Measurements from ENCODE around the gene KDM4B.
"Not testable (repeated sequence)": the region's sequence is repeated elsewhere in the genome, so short reads cannot be mapped to it uniquely, and the experiment has no call there.

Gene KDM4B

DNA sequence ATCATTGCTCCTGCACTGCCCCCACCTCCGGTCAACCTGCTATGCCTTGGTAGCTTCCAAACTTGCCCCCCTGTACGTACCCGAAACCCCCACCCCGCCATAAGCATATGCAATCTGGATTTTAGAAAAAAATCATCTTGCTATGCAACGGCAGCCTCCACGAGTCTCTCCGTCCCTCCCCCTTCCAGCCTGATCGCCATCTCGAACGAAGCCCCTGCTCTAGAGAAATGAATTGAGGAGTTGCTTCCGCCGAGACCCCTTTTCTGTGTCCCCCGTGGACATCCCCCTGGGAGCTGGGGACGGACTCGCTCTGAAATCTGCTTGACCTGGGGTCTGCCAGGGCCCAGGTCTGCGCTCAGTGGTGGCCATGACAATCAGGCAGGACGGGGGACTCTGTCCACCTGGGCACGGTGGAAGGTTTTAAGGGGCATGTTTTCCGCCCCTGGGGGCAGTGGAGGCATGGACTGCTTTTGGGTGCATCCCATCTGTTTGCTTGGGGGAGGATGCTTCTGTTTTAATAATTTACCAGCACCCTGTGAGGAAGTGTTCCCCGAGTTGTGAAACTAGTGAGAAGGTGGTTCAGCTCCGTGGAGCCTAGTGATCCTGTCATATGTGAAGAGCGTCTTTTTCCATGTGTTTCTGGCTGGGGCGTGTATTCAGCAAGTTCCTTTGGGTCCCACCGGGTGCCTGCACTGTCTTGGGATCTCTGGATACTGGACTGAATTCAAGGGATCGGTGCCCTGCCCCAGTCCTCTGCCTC is 1.0 kb downstream of the KDM4B start:
- peak overlapping the region; percentile 70 for H3K4me3 ChIP-seq (ENCODE audit: low read depth, low read length)
- DNase-seq (ENCODE audit: low read depth): peak; percentile 49
- TF ChIP-seq, protein P1, sequence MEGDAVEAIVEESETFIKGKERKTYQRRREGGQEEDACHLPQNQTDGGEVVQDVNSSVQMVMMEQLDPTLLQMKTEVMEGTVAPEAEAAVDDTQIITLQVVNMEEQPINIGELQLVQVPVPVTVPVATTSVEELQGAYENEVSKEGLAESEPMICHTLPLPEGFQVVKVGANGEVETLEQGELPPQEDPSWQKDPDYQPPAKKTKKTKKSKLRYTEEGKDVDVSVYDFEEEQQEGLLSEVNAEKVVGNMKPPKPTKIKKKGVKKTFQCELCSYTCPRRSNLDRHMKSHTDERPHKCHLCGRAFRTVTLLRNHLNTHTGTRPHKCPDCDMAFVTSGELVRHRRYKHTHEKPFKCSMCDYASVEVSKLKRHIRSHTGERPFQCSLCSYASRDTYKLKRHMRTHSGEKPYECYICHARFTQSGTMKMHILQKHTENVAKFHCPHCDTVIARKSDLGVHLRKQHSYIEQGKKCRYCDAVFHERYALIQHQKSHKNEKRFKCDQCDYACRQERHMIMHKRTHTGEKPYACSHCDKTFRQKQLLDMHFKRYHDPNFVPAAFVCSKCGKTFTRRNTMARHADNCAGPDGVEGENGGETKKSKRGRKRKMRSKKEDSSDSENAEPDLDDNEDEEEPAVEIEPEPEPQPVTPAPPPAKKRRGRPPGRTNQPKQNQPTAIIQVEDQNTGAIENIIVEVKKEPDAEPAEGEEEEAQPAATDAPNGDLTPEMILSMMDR (conservative IDR thresholded peaks at IDR 0.05; ENCODE audit: low read depth, low read length): no peak

DNA sequence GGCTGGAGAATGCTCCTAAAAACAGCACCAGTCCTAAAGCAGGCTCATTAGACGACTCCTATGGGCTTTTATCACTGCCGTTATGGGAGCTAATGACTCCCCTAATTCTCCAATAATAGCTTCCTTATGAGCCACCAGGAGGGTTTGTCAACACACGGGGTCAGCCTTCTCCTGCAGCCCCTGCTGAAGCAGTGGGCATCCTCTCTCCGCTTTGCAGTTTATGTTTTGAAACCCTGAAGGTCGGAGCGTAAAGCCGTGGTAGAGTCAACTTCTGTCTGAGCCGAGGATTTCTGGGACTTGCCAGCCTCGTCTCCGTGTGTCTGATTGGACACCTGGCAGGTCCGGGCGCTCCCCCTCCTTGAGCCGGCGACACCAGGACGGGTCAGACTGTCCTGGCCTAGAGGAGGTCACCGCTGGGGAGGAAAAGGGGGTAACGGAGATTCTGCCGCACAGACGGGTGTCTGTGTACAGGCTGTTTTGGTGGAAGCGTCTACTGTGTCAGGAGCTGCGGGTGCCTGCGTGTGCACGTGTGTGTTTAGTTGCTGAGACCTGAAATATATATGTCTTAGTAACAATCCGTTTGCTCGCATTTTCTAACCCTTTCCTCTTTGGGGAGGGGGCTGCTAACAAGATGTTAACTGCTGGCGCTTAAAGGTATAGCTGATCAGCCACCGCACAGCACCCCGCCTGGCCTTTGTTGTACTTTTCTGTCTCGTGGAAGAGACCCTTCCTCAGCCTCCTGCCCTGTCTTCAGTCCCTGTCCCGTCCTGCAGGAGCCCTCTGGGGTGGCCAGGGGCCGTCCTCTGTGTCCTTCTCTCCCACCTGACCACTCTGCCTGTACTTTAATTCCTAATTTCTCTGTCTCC is 1.9 kb downstream of the KDM4B start:
- TF ChIP-seq, protein P1 (conservative IDR thresholded peaks at IDR 0.05; ENCODE audit: low read depth, low read length): peak; percentile 5
- peak; percentile 35 for DNase-seq (ENCODE audit: low read depth)
- peak overlapping the region; percentile 70 for H3K4me3 ChIP-seq (ENCODE audit: low read depth, low read length)

DNA sequence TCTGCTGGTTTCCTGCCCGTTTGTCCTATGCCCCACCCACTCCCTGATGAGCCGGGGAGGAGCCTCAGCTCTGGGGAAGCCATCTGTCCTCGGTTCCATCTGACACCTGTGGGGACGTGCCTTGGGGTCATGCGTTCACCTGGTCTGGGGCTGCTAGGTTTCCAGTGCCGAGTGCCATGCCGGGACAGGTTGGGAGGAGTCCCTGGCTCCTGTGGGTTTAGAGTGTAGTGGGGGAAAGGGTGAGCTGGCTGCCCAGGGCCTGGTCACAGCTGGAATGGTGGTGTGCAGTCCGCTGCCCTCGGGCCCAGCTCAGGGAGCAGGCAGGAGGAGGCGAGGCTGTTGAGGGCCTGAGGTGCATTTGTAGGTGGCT is 2.5 kb downstream of the KDM4B start:
- H3K4me3 ChIP-seq (ENCODE audit: low read depth, low read length): peak overlapping the region; percentile 70
- TF ChIP-seq, protein P1 (conservative IDR thresholded peaks at IDR 0.05; ENCODE audit: low read depth, low read length): no peak
- peak; percentile 23 for DNase-seq (ENCODE audit: low read depth)

DNA sequence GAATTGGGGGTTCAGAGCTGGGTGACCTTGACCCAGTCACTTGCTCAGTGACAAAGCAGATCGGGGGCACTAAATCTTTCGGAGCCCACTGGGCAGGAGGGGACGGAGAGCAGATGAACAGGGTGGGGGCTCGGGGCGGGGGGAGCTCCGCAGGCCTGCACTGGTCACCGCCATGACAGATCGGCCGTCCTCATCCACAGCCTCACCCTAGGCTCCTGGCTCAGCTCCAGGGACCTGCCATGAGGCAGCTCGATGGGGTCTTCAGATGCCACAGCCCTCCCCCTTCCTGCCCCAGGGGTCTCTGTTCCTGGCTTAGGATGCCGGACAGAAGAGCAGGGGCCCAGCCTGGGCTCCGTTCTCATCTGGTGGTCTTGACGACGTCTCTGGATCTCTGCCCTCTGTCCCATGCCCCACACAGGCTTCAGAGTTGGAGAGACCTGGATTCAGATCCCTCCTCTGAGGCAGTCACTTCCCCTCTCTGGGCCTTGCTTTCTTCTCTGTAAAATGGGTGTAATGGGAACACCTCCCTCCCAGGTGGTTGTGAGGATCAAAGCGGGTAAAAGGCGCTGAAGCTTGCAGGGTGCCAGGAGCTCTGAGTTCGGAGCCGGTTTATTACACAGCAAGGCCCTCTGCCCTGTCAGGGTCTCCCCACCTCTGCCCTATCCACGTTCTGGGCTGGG is 3.0 kb downstream of the KDM4B start:
- DNase-seq (ENCODE audit: low read depth): no peak
- TF ChIP-seq, protein P1 (conservative IDR thresholded peaks at IDR 0.05; ENCODE audit: low read depth, low read length): no peak
- peak overlapping the region; percentile 70 for H3K4me3 ChIP-seq (ENCODE audit: low read depth, low read length)

DNA sequence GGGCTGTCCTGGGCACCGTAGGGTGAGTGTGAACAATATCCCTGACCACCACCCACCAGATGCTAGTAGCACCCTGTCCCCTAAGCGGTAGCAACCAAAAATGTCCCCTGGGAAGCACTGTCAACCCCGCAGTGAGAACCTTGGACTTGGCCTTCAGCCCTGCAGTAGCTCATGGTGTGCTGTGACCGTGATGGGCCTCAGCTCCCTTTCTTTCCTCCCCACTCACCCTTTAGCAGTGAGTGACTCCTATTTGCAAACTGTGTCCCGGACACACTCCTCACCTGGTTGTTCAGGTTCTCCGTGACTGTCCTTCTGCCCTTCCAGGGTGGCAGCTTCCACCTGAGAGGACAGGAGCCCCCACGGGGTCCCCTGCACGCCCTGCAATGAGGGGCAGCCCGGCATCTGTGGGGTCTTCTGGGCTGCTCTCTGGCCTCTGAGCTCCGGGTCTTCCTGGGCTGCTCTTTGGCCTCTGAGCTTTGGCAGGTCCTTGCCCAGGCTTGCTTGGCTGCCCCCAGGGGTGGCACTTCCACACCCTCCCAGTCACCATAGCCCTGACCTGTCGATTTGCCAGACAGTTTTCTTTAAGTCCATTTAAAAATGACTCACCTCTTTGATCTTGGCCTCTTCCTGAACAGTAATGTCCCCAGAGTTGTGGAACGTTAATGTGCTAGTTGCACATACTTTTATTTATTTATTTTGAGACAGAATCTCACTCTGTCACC is 3.8 kb downstream of the KDM4B start:
- H3K4me3 ChIP-seq (ENCODE audit: low read depth, low read length): no peak overlapping the region
- TF ChIP-seq, protein P1 (conservative IDR thresholded peaks at IDR 0.05; ENCODE audit: low read depth, low read length): no peak
- peak; percentile 28 for DNase-seq (ENCODE audit: low read depth)

DNA sequence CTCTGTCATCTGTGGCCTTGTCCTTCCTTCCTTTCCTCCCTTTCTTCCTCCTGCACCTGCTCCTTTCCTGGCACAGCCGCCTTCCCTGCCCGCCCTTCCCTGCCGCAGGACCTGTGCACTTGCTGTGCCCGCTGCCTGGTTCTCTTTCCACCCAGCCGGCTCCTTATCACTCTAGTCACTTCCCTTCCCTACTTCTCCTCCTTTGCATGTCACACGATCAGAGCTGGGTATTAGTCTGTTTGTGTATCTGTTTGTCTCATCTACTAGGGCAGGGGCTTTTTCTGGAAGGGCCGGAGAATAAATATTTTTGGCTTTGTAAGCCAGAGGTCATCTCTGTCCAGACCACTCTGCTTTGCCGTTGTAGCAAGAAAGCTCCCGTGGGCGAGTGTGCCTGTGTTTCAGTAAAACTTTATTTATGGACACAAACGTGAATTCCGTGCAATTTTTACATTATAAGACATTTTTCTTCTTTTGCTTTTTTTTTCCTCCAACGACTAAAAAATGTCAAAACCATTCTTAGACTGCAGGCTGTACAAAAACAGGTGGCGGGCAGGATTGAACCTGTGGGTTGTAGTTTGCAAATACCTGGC is 6.1 kb downstream of the KDM4B start:
- H3K4me3 ChIP-seq (ENCODE audit: low read depth, low read length): no peak overlapping the region
- no peak for DNase-seq (ENCODE audit: low read depth)
- TF ChIP-seq, protein P1 (conservative IDR thresholded peaks at IDR 0.05; ENCODE audit: low read depth, low read length): no peak

DNA sequence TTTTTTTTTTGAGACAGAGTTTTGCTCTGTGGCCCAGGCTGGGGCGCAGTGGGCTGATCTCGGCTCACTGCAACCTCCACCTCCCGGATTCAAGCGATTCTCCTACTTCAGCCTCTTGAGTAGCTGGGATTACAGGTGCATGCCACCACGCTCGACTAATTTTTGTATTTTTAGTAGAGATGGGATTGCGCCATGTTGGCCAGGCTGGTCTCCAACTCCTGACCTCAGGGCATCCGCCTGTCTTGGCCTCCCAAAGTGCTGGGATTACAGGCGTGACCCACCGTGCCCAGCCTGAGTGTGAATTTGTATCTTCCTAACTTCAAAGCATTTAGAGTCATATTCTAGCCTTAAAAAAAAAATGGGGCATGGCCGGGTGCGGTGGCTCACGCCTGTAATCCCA is 6.7 kb downstream of the KDM4B start:
- not testable (repeated sequence) for DNase-seq (ENCODE audit: low read depth)

More for the DNA sequence above, 6.7 kb downstream of the KDM4B start:
- not testable (repeated sequence) for H3K4me3 ChIP-seq (ENCODE audit: low read depth, low read length)

Data from choroid plexus epithelial cell (primary cell).